Amygdala (tissue), 56 donors: ENCODE results near the gene TMEM167B.
"Not testable (repeated sequence)": the region's sequence is repeated elsewhere in the genome, so short reads cannot be mapped to it uniquely, and the experiment has no call there.

ENCODE experiments used
- DNase-seq, 56 donors: peaks; one replicate each; lab custom pipeline; 2025; lab: John Stamatoyannopoulos, UW

TMEM167B gene

DNA sequence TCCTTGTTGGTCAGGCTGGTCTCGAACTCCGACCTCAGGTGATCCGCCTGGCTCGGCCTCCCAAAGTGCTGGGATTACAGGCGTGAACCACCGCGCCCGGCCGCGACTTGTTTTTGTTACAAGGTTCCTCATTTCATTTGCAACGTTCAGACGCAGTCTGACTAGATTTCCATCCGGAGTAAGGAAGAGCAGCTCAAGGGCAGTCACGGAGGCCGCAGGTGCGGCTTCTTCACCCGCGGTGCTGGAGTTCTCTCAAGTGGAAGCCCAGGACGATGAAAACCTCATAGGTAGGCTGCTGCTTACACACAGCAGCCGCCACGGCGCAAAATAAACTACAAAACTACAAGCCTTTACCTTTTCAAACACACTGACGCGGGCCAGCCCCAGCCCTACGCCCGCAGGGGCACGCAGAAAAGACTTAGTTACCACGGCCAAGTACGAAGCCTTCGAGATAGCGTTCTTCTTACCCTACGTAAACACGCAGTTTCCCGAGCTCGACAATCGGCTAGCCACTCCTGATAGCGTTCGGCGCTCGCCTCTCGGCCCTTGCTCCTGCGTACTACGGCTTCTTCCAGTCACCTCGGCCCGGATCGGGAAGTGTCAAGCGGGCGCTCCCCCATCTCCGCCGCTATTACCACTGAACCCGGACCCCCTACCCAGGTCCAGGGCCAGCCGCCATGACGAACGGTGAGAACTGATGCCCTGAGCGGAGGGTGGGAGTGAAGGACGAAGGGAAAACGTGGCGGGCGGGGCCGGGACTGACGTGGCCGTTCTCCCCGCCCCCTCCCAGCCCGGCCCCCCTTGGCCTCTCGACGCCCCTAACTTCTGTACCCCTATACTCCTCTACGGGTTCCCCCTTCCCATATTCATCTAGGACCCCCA lies at the start of gene TMEM167B:
Gene TMEM167B, plus strand, starts transcription at position 569 of the 882 bp plus-strand sequence. Its CDS starts 109 bp downstream, at position 678.
- DNase-seq = peak; percentile 57 to 95 (median 85)

DNA sequence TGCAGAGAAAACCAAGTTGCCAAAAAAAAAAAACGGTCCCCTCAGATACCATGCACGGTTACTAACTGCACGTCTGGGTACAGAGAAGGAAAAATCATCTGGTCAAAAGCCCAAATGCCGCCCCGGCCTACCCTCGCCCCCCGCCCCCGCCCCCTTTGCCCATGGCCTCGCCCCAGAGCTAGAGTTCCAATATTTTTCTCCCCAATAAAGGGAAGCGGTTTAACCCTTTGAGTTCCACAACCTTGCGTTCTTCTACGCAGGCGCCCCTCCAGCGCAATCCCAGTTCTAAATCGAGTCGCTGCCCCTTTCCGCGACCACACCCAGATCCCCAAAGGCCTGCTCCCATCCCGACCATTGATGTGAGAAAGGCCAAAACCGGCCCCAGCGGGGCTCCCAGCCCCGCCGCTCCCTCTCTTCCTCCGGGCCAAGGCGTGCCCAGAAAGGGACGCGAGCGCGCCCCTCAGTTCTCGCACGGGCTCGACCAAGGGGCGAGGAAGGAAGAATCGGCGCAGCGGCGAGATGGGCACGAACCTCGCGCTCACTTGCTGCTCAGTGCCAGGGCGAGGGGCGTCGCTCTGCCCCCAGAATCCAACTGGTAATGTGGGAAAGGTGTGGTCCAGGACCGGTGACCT lies 49.5 kb upstream of the TMEM167B start:
- peak in 34 of 56 donors; percentile 4 to 68 (median 34) for DNase-seq

DNA sequence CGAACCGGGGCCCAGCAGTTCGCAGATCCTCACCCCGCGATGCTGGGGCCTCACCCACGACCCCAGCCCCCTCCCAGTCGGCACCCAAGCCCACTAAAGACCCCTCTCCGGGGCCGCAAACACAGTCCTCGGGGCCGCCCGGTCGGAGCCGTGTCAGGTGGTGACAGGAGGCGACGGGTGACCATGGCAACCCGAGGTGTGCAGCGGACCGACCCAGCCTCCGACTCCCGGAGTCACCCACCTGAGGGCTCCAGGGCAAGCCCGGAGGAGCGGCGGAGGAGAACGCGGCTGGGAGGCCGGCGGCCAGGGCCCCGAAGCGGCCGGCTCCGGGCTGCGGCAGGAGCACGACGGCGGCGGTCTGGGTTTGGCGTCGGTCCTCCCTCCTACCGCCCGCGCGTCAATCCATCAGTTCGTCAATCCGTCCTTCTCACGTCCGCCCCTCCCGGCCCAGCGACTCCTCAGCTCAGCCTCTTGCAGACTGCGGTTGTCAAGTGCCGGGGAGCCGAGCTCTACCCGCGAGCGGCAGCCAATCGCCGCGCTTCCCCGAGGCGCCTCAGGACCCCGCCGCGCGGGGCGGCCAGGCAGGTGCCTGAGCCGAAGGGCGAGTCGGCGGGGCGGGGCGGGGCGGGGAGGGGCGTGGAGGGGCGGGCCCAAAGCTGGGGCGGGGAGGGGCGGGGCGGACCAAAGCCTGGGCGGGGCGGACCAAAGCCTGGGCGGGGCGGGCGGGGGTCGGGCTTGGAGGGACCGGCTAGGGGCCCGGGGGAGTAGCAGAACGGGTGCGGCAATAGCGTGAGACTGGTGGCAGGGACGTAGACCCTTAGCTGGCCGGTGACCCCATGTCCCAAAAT lies 48.7 kb upstream of the TMEM167B start, which contains the start of gene WDR47:
Gene WDR47, minus strand, starts transcription at position 482 of the 848 bp plus-strand sequence. CDS start 18,590 bp downstream, outside the sequence.
- peak; percentile 20 to 97 (median 92) for DNase-seq

DNA sequence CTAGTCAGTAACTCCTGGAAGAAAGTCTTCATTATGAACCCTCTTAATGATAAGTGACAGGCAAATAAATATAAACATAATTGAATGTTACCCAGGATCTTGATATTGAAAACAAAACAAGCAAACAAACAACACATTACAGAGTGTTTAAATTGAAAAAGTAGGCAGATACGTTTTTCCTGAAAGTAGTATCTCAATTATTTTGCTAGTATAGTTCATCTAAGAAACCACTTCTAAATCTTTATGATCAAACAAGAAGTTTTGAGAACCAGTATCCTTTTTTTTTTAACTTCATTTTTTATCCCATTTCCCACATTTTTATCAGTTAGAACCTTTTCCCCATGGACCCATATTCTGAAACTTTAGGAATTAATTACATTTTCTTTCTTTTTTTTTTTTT lies 45.0 kb upstream of the TMEM167B start:
- DNase-seq = no peak

DNA sequence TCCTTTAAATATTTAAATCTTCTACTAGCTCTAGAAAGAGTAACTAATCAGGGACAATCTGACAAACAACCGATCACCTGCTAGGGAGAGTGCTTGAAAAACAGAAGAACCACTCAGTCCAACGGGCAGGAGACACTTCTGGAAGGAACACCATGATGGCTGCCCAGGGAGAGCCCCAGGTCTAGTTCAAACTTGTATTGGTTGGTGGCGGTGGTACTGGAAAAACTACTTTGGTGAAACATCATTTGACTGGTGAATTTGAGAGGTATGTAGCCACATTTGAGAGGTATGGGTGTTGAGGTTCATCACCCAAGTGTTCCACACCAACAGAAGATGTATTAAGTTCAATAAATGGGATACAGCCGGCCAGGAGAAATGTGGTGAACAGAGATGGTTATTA lies 43.9 kb upstream of the TMEM167B start:
- no peak for DNase-seq

DNA sequence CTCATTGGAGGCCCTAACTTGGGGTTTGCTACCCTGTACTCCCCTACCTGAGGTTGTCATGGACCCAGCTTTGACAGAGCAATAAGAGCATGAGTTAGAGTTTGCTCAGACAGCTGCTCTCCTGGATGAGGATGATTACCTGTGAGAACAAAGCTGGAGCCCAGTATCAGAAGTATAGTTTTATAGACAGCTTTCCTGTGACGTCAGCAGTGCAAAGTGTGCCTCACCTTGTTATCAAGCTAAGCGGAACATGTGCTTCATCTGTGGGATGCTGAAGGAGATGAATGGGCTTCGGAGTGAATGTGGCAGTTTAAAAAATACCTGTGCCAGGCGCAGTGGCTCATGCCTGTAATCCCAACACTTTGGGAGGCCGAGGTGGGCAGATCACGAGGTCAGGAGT lies 43.2 kb upstream of the TMEM167B start:
- DNase-seq = no peak

DNA sequence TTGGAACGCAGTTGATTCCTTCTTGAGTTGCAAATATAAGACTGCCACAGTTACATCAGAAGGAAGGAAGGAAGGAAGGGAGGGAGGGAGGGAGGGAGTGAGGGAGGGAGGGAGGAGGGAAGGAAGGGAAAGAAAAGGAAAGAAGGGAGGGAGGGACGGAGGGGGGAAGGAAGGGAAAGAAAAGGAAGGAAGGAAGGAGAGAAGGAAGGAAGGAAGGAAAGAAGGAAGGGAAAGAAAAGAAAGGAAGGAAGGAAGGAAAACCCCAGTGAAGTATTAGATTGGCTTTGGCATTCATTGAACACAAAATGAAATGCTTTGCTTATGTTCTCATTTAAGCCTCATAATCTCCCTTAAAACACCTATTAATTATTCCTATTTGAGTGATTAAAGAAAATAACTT lies 42.2 kb upstream of the TMEM167B start:
- no peak for DNase-seq

DNA sequence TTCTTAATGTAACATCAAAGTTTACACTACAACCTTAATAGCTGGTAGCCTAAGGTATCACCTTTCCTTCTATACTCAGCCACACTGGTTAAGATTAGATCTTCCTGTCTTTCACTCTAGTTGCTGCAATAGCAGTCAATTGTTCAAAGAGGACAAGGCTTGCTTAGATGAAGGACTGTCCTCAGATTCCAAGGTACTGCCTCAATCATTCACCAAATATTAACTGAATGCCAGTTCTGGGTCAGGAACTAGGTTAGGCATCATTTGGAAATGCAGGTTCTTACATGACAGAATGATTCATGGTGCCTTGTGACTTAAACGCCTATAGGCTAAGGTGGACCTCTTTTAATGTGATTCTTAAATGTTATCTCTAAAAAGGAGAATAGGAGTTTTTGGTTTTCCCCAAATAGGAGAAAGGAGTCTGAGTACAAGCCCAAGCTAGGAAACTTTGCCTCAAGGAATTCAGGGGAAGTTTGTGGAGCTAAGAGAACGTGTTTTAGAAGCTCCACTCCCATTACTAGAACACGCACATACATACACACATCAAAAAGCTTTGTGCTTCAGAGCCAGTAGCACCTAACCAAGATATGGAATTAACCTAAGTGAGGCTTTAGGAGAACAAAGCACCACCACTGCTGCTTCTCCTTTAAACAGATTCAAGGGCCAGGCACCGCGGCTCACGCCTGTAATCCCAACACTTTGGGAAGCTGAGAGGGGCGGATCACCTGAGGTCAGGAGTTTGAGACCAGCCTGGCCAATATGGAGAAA lies 40.2 kb upstream of the TMEM167B start:
- no peak for DNase-seq

DNA sequence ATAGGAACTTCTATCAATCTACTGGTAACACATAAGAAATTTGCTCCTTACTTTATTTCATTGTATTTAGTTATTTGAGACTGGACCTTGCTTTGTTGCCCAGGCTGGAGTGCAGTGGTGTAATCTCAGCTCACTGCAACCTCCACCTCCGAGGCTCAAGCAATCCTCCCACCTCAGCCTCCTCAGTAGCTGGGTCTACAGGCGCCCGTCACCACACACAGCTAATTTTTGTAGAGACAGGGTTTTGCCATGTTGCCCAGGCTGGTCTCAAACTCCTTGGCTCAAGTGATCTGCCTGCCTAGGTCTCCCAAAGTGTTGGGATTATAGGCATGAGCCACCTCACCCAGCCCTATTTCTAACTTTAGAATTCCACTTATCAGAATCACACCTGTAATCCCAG lies 38.4 kb upstream of the TMEM167B start:
- DNase-seq = not testable (repeated sequence)

DNA sequence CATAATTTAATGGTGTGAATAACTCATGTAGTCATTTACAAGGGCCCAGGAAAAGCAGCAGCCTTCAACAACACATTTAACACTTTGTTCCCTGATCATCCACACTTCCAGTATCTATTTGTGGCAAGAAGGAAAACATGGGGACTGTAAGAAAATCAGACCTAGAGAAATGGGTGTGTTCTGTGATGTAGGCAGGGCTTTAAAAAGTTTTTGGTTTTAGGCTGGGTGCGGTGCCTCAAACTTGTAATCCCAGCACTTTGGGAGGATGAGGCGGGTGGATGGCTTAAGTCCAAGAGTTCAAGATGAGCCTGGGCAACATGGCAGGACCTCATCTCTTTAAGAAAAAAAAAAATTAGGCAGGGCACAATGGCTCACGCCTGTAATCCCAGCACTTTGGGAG lies 34.5 kb upstream of the TMEM167B start:
- DNase-seq = no peak

DNA sequence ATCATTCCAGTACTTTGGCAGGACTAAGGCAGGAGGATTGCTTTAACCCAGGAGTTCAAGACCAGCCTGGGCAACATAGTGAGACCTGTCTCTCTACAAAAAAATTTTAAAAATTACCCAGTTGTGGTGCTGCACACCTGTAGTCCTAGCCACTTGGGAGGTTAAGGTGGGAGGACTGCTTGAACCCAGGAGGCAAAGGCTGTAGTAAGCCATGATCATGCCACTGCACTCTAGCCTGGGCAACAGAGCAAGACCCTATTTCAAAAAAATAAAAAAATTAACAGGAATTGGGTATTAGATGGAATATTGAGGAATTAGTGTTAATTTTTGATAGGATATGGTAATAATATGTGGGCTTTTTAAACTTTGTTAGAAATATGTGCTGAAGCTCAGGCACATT lies 31.5 kb upstream of the TMEM167B start:
- no peak for DNase-seq

DNA sequence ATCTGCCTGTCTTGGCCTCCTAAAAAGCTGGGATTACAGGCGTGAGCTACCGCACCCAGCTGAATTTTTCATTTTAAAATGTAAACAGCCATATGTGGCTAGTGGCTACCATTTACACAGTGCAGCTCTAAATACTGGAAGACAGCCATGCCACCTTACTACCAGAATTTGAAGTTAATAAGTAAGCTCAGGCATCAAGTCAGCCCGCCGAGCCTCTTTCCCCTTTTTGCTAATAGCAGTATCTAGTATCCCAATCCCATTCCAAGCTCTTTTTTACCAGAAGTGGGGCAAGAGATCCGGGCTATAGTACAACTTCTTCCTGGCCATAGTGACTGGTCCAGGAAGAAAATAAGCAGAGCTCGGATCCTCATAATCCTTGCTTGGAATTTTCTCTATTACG lies 29.9 kb upstream of the TMEM167B start:
- DNase-seq = no peak

DNA sequence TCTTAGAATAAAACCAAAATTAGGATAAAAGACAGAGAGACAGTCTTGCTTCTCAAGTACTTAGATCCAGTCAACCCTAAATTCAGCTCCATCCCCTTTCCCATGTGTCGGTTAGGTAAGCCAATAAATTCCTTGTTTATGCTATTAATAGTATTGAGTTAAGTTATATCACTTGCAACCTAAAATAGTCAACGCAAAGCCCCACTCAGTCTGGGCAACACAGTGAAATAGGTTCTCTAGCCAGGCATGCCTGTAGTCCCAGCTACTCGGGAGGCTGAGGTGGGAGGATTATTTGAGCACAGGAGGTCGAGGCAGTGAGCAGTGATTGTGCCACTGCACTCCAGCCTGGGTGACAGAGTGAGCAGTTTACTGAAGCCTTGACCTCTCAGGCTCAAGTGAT lies 29.4 kb upstream of the TMEM167B start:
- DNase-seq = no peak

DNA sequence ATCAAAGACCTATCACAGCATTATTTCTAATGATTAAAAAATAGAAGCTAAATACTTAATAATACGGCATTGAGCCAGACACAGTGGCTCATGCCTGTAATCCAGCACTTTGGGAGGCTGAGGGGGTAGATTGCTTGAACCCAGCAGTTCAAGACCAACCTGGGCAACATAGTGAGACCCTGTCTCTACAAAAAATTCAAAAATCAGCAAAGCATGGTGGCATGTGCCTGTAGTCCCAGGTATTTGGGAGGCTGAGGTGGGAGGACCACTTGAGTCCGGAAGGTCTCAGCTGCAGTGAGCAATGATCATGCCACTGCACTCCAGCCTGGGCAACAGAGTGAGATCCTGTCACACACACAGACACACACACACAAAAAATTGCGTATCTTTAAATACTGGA lies 25.4 kb upstream of the TMEM167B start:
- DNase-seq = no peak

DNA sequence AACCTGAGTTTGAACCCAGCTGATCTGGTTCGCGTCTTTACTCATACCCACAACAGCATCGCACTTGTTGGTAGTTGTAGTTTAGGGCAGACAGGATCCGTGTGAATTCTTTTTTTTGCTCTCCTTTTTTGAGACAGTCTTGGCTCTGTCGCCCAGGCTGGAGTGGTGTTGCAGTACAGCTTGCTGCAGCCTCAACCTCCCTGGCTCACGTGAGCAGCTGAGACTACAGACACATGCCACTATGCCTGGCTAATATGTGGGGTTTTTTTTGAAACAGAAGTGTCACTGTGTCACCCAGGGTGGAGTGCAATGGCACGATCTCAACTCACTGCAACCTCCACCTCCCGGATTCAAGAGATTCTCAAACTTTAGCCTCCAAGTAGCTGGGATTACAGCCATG lies 22.7 kb upstream of the TMEM167B start:
- DNase-seq = no peak

DNA sequence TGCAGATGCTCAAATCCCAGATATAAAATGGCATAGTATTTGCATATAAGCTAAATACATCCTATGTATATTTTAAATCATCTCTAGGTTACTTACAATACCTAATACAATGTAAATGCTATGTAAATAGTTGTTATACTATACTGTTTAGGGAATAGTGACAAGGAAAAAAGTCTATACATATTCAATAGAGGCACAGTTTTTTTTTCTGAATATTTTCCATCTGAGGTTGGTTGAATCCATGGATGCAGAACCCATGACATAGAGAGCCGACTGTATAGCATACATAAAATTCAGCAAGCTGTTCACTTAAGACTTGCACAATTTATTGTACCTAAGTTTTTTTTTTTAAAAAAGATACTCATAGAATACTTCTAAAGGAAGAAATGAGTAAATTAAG lies 21.3 kb upstream of the TMEM167B start:
- DNase-seq = no peak

DNA sequence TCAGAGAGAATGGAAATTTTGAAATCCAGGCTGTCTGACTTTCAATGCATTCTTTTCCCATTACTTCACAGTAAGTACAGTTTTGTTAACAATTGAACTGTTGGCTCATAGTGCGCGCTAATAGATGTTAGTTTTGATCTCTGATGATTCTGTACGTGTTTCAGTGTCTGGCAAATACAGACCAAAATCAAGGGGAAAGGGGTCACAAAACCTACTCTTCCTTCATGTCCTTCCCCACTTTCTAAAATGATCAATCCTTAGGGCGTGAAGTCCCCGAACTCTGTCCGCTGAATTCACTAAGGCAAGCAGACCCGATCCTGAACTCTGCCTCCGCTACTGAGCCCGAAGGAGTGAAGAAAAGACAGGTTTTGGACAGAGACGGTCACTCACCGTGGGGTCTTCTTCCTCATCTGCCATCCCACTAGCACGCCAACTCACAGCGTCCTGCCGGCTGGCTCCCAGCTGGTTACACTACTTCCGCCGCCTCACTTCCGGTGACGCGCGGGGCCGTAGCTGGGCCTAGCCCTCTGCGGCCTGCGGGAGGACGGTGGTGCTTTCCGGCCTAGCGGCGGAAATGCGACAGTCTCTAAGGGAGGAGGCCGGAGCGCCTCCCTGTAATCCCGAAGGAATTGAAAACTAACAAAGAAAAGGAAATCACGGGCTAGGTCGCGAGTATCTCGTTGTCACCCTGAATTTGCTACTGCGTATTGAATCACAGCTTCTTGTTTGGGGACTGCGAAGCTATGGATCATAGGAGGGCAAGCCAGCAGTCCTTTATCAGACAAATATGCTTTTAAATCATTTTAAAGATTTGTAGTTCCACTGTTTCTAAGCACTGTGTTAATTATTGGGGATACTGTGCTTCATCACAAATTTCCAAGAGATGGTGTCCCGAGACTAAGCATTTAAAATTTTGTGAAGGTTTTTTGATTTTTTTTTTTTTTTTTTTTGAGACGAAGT lies 14.8 kb upstream of the TMEM167B start, which contains the start of gene TAF13:
Gene TAF13, minus strand, starts transcription at position 473 of the 960 bp plus-strand sequence. Its CDS starts 56 bp downstream, at position 417.
- peak; percentile 38 to 97 (median 90) for DNase-seq

DNA sequence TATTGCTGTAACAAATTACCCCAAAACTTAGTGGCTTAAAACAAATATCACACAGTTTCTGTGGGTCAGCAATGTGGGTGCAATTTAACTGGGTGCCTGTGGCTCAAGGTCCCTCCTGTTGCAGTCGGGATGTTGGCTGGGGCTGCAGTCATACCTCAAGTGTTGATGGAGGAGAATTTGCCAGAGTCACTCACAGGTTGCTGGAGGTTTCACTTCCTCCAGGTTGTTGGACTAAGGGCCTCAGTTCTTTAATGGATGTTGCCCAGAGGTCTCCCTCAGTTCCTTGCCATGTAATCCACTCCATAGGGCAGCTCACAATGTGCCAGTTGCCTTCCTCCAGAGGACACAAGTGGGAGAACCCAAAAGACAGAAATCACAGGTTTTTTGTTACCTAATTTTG lies 12.2 kb upstream of the TMEM167B start:
- no peak for DNase-seq

DNA sequence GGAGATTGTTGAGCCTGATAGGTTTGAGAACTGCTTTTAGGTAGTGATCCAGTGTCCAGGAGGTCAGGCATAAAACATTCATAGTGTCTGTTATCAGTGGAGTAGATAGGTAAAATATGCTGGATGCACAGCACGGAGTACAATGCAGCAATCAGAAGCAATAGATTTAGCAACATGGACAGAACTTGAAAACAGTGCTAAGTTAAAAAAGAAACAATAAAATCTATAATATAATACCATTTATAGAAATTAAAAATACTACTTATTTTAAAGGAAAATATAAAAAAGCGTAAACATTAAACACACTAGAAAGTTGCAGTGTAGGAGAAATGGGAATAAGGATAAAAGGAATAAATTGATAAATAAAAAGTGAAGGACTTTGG lies 11.3 kb upstream of the TMEM167B start:
- no peak for DNase-seq
